Activated CD4-positive, CD25-positive, alpha-beta regulatory T cell treated with anti-CD3 and anti-CD28 coated beads, Interleukin-2, amount 50 U/mL, for 72 hours (primary cell): ENCODE results near the gene BUD23.
"Not testable (repeated sequence)": the region's sequence is repeated elsewhere in the genome, so short reads cannot be mapped to it uniquely, and the experiment has no call there.

Source experiments
- DNase-seq: peaks from one replicate; pipeline ENCODE4 v3.0.0; 2021

BUD23 gene

GRCh38 chr7:73701357-73701995 is 18.1 kb downstream of the BUD23 start:
- peak; percentile 47 for DNase-seq

- no peak for DNase-seq
Measured at GRCh38 chr7:73702226-73702625, 18.8 kb downstream of the BUD23 start.

- DNase-seq = no peak
Measured at GRCh38 chr7:73702665-73703064, 19.3 kb downstream of the BUD23 start.

GRCh38 chr7:73703225-73703624 is 19.8 kb downstream of the BUD23 start:
- DNase-seq = no peak

GRCh38 chr7:73703757-73704639 is 20.6 kb downstream of the BUD23 start:
- DNase-seq = no peak

GRCh38 chr7:73704640-73705550 is 21.5 kb downstream of the BUD23 start:
- DNase-seq = no peak

- no peak for DNase-seq
Measured at GRCh38 chr7:73705551-73705920, 22.1 kb downstream of the BUD23 start.

- no peak for DNase-seq
Measured at GRCh38 chr7:73706126-73707044, 23.0 kb downstream of the BUD23 start.

GRCh38 chr7:73707045-73707631 is 23.7 kb downstream of the BUD23 start:
- DNase-seq = no peak

GRCh38 chr7:73708961-73709549 is 25.7 kb downstream of the BUD23 start:
- DNase-seq = no peak

GRCh38 chr7:73712773-73713172 is 29.4 kb downstream of the BUD23 start:
- no peak for DNase-seq

- DNase-seq = not testable (repeated sequence)
Measured at GRCh38 chr7:73713319-73713718, 29.9 kb downstream of the BUD23 start.

GRCh38 chr7:73715648-73716317 is 32.4 kb downstream of the BUD23 start:
- peak; percentile 55 for DNase-seq

- no peak for DNase-seq
Measured at GRCh38 chr7:73716318-73716890, 33.0 kb downstream of the BUD23 start.

- DNase-seq = no peak
Measured at GRCh38 chr7:73717025-73717807, 33.8 kb downstream of the BUD23 start.

- DNase-seq = peak; percentile 69
Measured at GRCh38 chr7:73717991-73718405, 34.6 kb downstream of the BUD23 start.

- DNase-seq = no peak
Measured at GRCh38 chr7:73718438-73718881, 35.1 kb downstream of the BUD23 start.

GRCh38 chr7:73718905-73719805 is 35.8 kb downstream of the BUD23 start, which contains the start of gene STX1A:
Gene STX1A (minus strand): TSS chr7:73719669. CDS start chr7:73719631, 38 bp downstream.
- DNase-seq = peak; percentile 78
